ENCODE results near the gene MTG2.

Gene MTG2

GRCh38 chr20:62160876-62161275, 22.0 kb upstream of the MTG2 start:
- DNase-seq (ENCODE audit: extremely low read depth in 1 of 2, low read depth in 1 of 2) = no peak

GRCh38 chr20:62161347-62161746, 21.5 kb upstream of the MTG2 start:
- DNase-seq (ENCODE audit: extremely low read depth in 1 of 2, low read depth in 1 of 2) = no peak

DNA sequence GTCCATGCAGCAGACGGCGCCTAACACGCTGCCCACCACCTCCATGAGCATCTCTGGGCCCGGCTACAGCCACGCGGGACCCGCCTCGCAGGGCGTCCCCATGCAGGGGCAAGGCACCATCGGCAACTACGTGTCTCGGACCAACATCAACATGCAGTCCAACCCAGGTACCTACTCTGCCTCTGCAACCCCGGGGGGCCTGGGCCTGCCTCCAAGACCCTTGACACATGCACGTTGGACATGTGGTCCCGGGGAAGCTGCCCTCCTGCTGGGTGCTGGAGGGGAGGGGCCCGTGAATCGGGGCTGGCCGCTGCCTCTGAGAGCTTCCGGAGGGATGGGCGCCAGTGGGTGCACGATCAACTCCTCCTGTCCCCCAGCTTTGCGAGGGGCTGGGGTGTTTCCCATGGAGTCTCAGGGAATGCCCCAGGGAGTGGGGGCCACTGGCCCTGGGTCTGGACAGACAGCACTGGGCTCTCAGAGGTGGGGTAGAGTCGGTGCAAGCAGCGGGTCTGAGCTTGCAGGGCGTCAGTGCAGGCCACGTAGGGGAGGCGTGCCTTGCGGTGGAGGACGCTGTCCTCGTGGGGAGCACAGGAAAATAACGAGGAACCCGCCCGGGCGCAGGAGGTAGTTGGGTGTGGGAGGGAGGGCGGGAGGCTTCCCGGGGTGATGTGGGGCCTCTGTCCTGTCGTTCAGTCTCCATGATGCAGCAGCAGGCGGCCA, 19.9 kb upstream of the MTG2 start:
- no peak for DNase-seq (ENCODE audit: extremely low read depth in 1 of 2, low read depth in 1 of 2)

GRCh38 chr20:62163485-62163865, 19.4 kb upstream of the MTG2 start:
- no peak for DNase-seq (ENCODE audit: extremely low read depth in 1 of 2, low read depth in 1 of 2)

DNA sequence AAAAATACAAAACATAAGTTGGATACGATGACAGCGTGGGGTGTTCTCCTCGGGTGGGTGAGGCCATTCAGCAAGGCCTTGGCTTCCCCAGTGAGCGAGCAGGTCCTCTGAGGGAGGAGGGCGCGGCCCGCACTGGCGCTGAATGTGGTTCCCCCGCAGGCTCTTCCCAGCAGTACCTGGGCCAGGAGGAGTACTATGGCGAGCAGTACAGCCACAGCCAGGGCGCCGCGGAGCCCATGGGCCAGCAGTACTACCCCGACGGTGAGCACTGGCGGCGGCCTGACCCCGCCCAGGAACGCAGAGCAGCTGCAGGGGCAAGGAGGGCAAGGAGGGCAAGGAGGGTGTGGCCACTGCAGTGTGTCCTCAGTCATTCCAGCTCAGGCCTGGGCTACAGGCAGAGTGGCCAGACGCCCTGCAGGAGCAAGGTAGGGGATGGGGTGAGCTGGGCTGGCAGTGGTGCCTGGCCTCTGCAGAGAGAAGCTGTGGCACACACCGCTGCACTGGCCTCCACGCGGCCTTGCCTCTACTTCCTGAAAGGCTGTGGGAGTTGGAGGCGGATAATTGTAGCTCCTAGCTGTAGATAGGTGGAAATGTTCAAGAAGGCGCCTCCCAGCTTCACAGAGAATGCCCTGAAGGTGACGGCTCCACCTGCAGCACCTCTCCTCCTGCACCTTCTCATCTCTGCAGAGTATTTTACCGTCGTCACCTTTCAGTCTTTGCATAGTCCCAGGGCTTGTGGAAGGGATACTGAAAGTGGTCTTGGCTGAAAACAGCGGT, 18.7 kb upstream of the MTG2 start:
- DNase-seq (ENCODE audit: extremely low read depth in 1 of 2, low read depth in 1 of 2) = no peak

GRCh38 chr20:62164879-62165761, 17.7 kb upstream of the MTG2 start:
- DNase-seq (ENCODE audit: extremely low read depth in 1 of 2, low read depth in 1 of 2) = no peak

DNA sequence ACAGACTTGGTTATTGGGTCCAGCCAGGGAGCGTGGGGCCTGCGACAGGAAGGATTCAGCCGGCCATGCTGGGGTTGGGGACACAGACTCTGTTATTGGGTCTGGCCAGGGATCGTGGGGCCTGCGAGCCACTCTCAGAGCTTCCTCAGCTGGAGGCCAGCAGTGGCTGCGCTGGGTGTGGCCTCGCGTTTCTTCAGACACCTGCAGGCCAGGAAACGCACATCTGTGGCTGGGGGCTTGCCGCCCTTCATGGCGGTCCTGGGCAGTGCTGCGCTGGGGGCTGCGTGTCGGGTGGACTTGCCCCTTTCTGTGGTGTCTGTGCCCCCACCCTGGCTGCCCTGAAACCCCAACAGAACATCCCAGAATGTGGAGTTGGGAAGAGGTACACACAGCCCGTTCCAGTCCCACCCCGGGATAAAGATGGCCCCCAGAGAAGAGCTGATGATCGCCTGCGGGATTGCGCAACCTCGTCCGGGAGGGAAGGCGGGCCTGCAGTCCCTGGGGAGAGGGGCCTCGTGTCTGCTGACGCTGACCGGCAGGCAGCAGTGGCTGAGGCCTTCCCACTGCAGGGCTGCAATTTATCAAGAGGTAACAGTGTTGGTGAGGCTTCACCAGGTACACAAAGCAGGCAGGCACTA, 16.9 kb upstream of the MTG2 start:
- DNase-seq (ENCODE audit: extremely low read depth in 1 of 2, low read depth in 1 of 2) = no peak

DNA sequence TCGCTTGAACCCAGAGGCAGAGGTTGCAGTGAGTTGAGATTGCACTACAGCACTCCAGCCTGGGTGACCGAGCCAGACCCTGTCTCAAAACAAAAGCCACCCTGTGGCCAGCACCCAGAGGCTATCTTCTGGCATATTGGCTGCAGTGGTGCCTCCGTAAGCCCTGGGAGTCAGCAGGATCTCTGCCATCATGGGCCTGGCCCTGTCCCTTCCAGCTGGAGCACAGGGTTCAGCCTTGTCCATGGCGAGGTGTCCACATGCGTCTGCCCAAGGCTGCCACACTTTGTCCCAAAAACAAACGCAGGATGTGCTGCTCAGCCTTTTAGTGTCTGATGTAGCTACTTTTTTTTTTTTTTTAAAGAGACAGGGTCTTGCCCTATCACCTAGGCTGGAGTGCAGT, 15.4 kb upstream of the MTG2 start:
- no peak for DNase-seq (ENCODE audit: extremely low read depth in 1 of 2, low read depth in 1 of 2)

DNA sequence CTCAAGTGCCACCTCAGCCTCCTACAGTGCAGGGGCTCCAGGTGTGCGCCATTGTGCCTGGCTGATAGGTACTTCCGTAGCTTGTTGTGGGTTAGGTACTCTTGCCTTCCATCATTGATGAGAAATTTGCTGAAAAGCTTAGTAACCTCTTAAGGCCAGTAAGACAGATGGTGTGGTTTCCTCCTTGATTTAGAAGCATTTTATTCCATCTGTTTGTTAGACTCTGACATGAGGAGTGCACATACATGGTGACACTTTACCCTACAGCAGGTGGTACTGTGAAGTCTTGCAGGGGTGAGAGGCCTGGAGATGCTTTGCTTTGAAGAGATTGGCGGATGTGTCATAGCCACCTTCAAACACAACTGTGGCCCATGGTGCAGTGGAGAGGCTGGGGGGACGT, 14.8 kb upstream of the MTG2 start:
- no peak for DNase-seq (ENCODE audit: extremely low read depth in 1 of 2, low read depth in 1 of 2)

GRCh38 chr20:62168890-62169435, 13.9 kb upstream of the MTG2 start:
- no peak for DNase-seq (ENCODE audit: extremely low read depth in 1 of 2, low read depth in 1 of 2)

DNA sequence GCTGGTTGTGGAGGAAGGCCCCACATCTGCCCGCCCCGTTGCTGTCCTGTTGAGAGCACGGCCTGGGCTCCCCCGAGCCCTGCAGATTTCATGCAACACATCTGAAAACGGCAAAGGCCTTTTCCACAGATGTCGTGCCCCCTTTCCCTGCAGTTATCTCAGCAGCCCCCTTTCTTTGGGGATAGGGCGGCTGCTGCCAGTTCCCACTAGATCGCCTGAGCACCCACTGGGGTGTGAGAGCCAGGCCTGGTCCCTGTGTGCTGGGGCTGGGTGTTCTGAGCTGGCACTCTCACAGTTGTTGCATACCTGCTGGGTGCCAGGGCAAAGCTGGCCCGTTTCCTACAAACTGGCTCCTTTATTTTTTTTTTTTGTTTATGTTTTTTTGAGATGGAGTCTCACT, 12.3 kb upstream of the MTG2 start:
- DNase-seq (ENCODE audit: extremely low read depth in 1 of 2, low read depth in 1 of 2) = no peak

- no peak for DNase-seq (ENCODE audit: extremely low read depth in 1 of 2, low read depth in 1 of 2)
Observed at GRCh38 chr20:62171245-62171644, 11.6 kb upstream of the MTG2 start.

DNA sequence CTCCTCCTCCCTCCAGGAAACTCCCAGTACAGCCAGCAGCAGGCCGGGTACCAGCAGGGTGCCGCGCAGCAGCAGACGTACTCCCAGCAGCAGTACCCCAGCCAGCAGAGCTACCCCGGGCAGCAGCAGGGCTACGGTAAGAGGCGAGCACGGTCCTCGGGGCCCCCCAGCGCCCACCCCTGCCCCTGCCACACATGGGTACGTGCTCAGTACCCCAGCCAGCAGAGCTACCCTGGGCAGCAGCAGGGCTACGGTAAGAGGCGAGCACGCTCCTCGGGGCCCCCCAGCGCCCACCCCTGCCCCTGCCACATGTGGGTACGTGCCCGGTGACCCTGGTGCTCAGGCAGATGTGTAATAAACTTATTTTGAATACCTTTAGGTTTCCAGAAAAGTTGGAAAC, 10.2 kb upstream of the MTG2 start:
- no peak for DNase-seq (ENCODE audit: extremely low read depth in 1 of 2, low read depth in 1 of 2)

- no peak for DNase-seq (ENCODE audit: extremely low read depth in 1 of 2, low read depth in 1 of 2)
Observed at GRCh38 chr20:62174021-62174804, 8.6 kb upstream of the MTG2 start.

DNA sequence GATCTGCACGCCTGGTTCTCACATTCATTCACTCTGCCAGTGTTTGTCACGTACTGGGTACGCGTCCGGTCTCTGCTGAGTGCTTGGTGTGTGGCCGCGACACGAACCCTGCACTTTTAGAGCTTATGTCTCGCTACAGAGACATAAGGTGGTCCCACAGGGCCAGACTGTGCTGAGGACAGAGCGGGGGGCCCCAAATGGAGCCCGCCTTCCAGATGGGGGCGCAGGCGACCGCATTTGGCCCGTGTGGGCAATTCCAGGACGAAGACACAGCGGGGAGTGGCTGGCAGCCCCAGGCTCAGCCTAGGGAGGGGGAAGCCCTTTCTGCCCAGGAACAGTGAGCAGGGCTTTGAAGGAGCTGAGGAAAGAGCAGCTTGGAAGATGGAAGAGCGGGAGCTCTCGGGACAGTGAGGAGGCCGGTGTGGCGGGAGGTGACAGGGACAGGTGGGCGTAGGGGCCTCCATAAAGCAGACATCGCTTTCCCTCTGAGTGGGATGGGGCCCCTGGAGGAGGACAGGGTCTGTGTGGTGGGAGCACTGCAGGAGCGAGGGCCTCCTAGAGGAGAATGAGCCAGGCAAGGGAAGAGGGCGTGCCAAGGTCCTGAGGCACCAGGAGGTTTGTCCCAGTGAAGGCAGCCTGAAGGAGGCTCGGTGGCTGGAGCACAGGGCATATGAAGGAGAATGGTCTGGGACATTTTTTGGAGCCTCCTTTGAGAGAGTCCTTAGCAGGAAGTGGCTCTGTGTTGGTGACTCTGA, 7.8 kb upstream of the MTG2 start:
- no peak for DNase-seq (ENCODE audit: extremely low read depth in 1 of 2, low read depth in 1 of 2)

DNA sequence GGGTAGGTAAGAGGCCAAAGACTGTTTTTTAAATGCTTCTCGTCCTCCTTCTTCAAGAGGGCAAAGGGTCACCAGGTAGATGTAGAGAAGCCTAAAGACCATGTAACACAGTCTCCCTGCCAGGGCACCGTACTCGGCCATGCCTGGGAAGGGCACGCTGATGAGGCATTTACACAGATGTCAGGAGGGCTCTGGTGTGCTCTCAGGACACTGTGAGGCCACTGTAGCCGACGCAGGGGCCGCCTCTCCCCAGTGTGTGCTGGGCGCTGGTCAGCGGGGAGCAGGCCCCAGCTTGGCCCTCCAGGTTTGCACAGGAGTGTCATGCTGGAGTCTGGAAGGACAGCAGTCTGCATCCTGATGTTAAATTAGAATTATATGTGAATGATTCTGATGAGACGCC, 7.1 kb upstream of the MTG2 start:
- no peak for DNase-seq (ENCODE audit: extremely low read depth in 1 of 2, low read depth in 1 of 2)

DNA sequence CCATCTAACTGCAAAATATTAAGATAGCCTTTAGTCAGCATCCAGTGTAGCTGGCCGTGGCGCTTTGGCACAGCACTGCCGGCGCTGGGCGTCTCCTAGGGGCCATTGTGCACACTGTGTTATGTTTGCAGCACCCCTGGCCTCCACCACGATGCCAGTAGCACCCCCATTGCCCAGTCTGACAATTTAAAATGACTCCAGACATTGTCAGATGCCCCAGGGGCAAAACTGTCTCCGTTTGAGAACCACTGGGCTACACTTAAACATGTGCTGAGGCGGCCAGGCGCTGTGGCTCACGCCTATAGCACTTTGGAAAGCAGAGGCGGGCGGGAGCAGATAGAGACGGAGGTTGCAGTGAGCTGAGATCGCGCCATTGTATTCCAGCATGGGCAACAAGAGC, 6.0 kb upstream of the MTG2 start:
- DNase-seq (ENCODE audit: extremely low read depth in 1 of 2, low read depth in 1 of 2) = no peak

DNA sequence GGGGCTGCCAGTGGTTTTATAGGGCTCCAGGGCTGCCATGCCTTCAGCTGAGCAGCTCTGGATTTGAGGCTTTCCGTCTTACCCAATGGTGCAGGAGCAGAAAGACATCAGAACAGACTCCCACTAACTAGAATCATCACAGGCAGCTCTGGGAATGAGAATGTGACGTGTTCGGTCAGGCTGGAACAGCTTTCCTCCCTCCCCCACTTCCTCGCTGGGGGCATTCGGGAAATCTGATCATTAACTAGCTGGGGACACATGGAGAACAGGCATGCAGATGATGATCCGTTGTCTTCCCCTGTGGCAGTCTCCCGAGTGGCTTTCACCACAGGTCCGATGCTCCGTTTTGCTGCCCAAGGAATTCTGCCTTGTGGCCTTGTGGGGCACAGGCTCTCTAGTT, 5.5 kb upstream of the MTG2 start:
- DNase-seq (ENCODE audit: extremely low read depth in 1 of 2, low read depth in 1 of 2) = no peak
